Measurements from ENCODE around the gene ACTRT2.

ACTRT2 gene

GRCh38 chr1:2983706-2984398 is 37.4 kb upstream of the ACTRT2 start:
- DNase-seq: no peak

GRCh38 chr1:2984399-2985061 is 36.7 kb upstream of the ACTRT2 start:
- DNase-seq: no peak

GRCh38 chr1:2985067-2985561 is 36.2 kb upstream of the ACTRT2 start:
- no peak for DNase-seq

- no peak for DNase-seq
These were observed 35.3 kb upstream of the ACTRT2 start for GRCh38 chr1:2985694-2986548.

GRCh38 chr1:2986549-2987305 is 34.5 kb upstream of the ACTRT2 start:
- DNase-seq: no peak

GRCh38 chr1:2987773-2988172 is 33.5 kb upstream of the ACTRT2 start:
- no peak for DNase-seq

- no peak for DNase-seq
These were observed 33.0 kb upstream of the ACTRT2 start for GRCh38 chr1:2988256-2988655.

- DNase-seq: no peak
These were observed 32.1 kb upstream of the ACTRT2 start for GRCh38 chr1:2989185-2989584.

GRCh38 chr1:2989976-2990375 is 31.3 kb upstream of the ACTRT2 start:
- no peak for DNase-seq

GRCh38 chr1:2990376-2991115 is 30.7 kb upstream of the ACTRT2 start:
- no peak for DNase-seq

GRCh38 chr1:2991753-2992495 is 29.3 kb upstream of the ACTRT2 start:
- DNase-seq: no peak

GRCh38 chr1:2998503-2999100 is 22.7 kb upstream of the ACTRT2 start:
- DNase-seq: no peak

GRCh38 chr1:2999138-2999537 is 22.1 kb upstream of the ACTRT2 start:
- DNase-seq: no peak

- no peak for DNase-seq
These were observed 21.7 kb upstream of the ACTRT2 start for GRCh38 chr1:2999571-2999970.

GRCh38 chr1:3000214-3000613 is 21.1 kb upstream of the ACTRT2 start:
- no peak for DNase-seq

GRCh38 chr1:3000671-3001470 is 20.4 kb upstream of the ACTRT2 start:
- DNase-seq: no peak

- DNase-seq: no peak
These were observed 19.6 kb upstream of the ACTRT2 start for GRCh38 chr1:3001471-3002348.

GRCh38 chr1:3002349-3003038 is 18.8 kb upstream of the ACTRT2 start:
- DNase-seq: no peak
